ENCODE data around the gene ADH1A. TPM values are rescaled to one million over a fixed set of nuclear protein-coding genes. Genes with fewer than 3 reads are reported as not detected.

The ADH1A gene
- polyA plus RNA-seq, 1 of the 3 experiments (the other 2 are of a cell fraction): not detected

DNA sequence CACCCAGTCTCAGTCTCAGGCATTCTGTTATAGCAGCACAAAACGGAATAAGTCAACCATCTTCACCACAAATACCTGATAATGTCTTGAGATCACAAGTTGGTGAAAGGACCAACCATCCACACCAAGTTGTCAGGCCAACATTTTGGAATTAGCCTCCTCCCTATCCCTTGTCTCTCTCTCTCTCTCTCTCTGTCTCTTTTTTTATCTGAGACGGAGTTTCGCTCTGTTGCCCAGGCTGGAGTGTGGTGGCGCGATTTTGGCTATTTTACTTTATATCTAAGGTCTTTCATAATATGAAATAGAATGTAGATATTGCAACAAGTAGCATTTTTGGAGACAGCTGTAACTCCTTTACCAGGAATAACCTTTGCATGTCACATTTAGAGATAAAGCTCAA is 15.7 kb downstream of the ADH1A start:
- H3K27me3 ChIP-seq (ENCODE audit: insufficient read depth): no peaks in the 10 kb centered on the region
- POLR2A ChIA-PET: no interaction called here
- H3K4me3 ChIP-seq (ENCODE audit: low read depth in 2 of 2, low read length in 1 of 2): no peak overlapping the region
- H3K27ac ChIP-seq (ENCODE audit: low read depth in 2 of 2, low read length in 1 of 2): no peak overlapping the region
- H3K79me2 ChIP-seq (ENCODE audit: insufficient read depth): no peaks in the 10 kb centered on the region
- no peaks in the 10 kb centered on the region for H3K4me1 ChIP-seq (ENCODE audit: control insufficient read depth in 1 of 2, insufficient read depth in 2 of 2, low read depth in 1 of 2, low read length in 1 of 2)
- no peaks in the 10 kb centered on the region for H3K36me3 ChIP-seq (replicated peaks in 1 of 2; ENCODE audit: control insufficient read depth in 1 of 2, insufficient read depth in 2 of 2, low read length in 1 of 2)
- no peak overlapping the region for H3K4me2 ChIP-seq
- CTCF ChIA-PET: no interaction called here
- no peak overlapping the region for H3K9ac ChIP-seq
- 41% methylated on average over 5 of the region's 5 CpGs for WGBS (ENCODE audit: low lambda C conversion rate)
- H3K9me2 ChIP-seq: no peaks in the 10 kb centered on the region
- H4K20me1 ChIP-seq (ENCODE audit: insufficient read depth): no peaks in the 10 kb centered on the region
- no peaks in the 10 kb centered on the region for H3F3A ChIP-seq (replicated peaks; ENCODE audit: insufficient read depth)
- TF ChIP-seq, protein P1, sequence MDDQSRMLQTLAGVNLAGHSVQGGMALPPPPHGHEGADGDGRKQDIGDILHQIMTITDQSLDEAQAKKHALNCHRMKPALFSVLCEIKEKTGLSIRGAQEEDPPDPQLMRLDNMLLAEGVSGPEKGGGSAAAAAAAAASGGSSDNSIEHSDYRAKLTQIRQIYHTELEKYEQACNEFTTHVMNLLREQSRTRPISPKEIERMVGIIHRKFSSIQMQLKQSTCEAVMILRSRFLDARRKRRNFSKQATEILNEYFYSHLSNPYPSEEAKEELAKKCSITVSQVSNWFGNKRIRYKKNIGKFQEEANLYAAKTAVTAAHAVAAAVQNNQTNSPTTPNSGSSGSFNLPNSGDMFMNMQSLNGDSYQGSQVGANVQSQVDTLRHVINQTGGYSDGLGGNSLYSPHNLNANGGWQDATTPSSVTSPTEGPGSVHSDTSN (IDR thresholded peaks at IDR 0.05): no peak
- TF ChIP-seq, protein P2, sequence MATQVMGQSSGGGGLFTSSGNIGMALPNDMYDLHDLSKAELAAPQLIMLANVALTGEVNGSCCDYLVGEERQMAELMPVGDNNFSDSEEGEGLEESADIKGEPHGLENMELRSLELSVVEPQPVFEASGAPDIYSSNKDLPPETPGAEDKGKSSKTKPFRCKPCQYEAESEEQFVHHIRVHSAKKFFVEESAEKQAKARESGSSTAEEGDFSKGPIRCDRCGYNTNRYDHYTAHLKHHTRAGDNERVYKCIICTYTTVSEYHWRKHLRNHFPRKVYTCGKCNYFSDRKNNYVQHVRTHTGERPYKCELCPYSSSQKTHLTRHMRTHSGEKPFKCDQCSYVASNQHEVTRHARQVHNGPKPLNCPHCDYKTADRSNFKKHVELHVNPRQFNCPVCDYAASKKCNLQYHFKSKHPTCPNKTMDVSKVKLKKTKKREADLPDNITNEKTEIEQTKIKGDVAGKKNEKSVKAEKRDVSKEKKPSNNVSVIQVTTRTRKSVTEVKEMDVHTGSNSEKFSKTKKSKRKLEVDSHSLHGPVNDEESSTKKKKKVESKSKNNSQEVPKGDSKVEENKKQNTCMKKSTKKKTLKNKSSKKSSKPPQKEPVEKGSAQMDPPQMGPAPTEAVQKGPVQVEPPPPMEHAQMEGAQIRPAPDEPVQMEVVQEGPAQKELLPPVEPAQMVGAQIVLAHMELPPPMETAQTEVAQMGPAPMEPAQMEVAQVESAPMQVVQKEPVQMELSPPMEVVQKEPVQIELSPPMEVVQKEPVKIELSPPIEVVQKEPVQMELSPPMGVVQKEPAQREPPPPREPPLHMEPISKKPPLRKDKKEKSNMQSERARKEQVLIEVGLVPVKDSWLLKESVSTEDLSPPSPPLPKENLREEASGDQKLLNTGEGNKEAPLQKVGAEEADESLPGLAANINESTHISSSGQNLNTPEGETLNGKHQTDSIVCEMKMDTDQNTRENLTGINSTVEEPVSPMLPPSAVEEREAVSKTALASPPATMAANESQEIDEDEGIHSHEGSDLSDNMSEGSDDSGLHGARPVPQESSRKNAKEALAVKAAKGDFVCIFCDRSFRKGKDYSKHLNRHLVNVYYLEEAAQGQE (IDR thresholded peaks at IDR 0.05; ENCODE audit: low read depth, low read length): no peak
- TF ChIP-seq EZH2phosphoT487 (IDR thresholded peaks at IDR 0.05; ENCODE audit: borderline replicate concordance, low read depth) (no peak), MEF2A (IDR thresholded peaks at IDR 0.05; ENCODE audit: borderline replicate concordance, low read depth) (no peak), JUND (IDR thresholded peaks at IDR 0.05) (no peak), TCF12 (IDR thresholded peaks at IDR 0.05) (no peak), RFX5 (IDR thresholded peaks at IDR 0.05; ENCODE audit: low read length) (no peak), RXRA (IDR thresholded peaks at IDR 0.05; ENCODE audit: borderline replicate concordance, low read depth) (no peak), GATA2 (CRISPR knock-in tag; IDR thresholded peaks at IDR 0.05) (no peak), TAF1 (IDR thresholded peaks at IDR 0.05; ENCODE audit: borderline replicate concordance, low read depth, low read length) (no peak), FOXM1 (IDR thresholded peaks at IDR 0.05; ENCODE audit: low read depth) (no peak), GABPA (IDR thresholded peaks at IDR 0.05; ENCODE audit: low read depth) (no peak)
- TF ChIP-seq, protein P3, sequence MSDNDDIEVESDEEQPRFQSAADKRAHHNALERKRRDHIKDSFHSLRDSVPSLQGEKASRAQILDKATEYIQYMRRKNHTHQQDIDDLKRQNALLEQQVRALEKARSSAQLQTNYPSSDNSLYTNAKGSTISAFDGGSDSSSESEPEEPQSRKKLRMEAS (IDR thresholded peaks at IDR 0.05; ENCODE audit: low read depth): no peak
- TF ChIP-seq, protein P4, sequence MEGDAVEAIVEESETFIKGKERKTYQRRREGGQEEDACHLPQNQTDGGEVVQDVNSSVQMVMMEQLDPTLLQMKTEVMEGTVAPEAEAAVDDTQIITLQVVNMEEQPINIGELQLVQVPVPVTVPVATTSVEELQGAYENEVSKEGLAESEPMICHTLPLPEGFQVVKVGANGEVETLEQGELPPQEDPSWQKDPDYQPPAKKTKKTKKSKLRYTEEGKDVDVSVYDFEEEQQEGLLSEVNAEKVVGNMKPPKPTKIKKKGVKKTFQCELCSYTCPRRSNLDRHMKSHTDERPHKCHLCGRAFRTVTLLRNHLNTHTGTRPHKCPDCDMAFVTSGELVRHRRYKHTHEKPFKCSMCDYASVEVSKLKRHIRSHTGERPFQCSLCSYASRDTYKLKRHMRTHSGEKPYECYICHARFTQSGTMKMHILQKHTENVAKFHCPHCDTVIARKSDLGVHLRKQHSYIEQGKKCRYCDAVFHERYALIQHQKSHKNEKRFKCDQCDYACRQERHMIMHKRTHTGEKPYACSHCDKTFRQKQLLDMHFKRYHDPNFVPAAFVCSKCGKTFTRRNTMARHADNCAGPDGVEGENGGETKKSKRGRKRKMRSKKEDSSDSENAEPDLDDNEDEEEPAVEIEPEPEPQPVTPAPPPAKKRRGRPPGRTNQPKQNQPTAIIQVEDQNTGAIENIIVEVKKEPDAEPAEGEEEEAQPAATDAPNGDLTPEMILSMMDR (IDR thresholded peaks at IDR 0.05): no peak
- no peak overlapping the region for H2AFZ ChIP-seq (ENCODE audit: low read depth)
- no peak for DNase-seq
- no peaks in the 10 kb centered on the region for H3K9me3 ChIP-seq
